GM19240 (cell line): ENCODE results near the gene DCLRE1C.
"Not testable (repeated sequence)": the region's sequence is repeated elsewhere in the genome, so short reads cannot be mapped to it uniquely, and the experiment has no call there.

Experiments
- DNase-seq: peaks from one replicate; pipeline ENCODE4 v3.0.0; 2011; ENCODE audit warnings: low spot score; ENCODE audit not compliant: insufficient read length

Gene DCLRE1C

GRCh38 chr10:14954001-14954770, at the start of gene DCLRE1C:
DCLRE1C (minus strand) TSS chr10:14954096; CDS start chr10:14954010, 86 bp downstream.
- DNase-seq, result peak; percentile 68

- DNase-seq, result no peak
These were observed 42.2 kb upstream of the DCLRE1C start for GRCh38 chr10:14995964-14996565.

DNA sequence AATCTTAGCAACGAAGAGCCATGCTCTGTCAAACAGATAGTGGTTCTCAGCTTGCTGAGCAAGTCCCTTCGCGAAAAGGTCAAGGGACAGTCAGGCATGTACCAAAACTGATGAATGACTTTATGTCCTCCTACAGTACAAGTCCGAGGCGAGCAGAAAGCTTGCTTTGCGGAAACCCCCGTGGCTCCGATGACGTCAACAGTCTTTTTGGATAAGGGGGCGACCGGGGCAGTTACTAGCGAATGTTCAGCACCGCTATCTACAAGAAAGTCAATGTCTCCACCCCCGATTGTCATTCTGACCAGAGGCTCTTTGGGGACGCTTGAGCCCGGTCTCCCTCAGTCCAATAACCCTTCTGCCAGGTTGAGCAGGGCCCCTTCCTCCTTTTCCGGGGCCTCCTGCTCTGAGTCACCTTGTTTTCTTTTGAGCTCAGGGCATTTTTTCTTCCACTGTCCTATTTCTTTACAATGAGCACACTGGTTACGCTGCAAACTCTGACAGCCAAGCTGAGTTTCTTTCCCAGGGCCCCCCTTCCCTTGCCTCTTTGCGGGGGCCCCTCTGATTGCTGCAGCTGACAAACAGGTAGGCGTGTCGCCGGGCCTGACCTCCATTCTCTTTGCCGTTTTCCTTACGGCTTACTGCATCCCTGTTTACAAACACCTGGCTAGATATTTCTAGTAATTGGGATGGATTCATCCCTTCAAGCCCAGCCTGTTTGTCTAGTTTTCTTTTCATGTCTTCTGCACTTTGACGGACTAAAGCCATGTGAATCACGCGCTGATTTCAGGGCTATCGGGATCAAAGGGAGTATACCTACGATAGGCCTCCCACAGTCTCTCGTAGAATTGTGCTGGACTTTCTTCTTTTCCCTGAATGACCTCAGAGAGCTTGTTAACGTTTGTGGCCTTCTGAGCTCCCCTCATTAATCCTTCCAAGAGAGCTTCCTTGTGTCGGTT, 39.9 kb upstream of the DCLRE1C start:
- DNase-seq, result not testable (repeated sequence)

- DNase-seq, result not testable (repeated sequence)
These were observed 38.4 kb upstream of the DCLRE1C start for GRCh38 chr10:14992336-14992735.

- not testable (repeated sequence) for DNase-seq
These were observed 37.3 kb upstream of the DCLRE1C start for GRCh38 chr10:14991035-14991749.

DNA sequence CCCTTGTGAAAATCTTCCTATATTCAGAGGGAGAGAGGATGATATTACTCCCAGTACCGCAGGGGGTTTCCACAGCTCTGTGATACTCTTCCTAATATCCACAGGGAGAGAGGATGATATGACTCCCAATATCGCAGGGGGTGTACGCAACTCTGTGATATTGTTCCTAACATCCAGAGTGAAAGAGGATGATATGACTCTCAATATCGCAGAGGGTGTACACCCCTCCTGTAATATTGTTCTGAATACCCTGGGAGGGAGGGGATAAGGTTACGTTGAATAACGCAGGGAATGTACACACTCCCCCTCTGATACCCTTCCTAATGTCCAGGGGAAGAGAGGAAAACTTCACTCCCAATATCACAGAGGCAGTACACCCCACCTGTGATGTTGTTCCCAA, 35.7 kb upstream of the DCLRE1C start:
- DNase-seq, result not testable (repeated sequence)

GRCh38 chr10:14982744-14983143, 28.8 kb upstream of the DCLRE1C start:
- no peak for DNase-seq

- DNase-seq, result no peak
These were observed 21.9 kb upstream of the DCLRE1C start for GRCh38 chr10:14975672-14976273.

DNA sequence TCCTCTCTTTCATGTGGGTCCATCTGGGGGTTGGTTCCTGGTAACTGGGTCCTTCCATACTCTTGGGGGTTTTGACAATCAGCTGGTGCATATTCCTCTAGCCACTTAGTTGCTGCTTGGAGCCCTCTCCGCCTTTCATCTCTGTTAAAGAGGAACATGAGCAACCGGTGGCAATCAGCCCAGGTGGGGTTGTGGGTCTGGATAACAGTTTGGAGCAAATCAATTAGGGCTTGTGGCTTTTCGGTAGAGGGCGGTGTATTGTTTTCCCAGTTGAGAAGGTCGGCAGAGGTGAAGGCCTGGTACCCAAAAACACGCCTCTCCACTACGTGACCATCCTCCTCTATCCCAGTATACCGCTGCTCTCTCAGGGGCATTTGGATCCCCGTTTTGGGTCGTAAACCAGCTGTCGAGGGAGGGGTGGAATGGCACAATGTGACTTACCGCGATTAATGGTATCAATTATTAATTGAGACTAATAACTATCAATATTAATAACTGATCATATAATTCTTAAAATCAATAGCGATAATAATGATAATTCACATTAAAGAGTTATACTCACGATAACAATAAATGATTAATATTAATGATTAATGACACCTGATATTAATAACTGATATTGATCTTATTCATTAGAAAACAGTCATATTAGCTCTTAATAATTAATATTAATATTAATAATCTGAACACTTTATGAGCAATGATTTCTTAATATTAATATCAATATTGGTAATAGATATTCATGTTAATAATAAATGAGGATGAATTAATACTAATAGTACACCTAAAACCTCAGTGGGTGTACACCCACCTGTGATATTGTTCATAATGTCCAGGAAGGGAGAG, 20.5 kb upstream of the DCLRE1C start:
- DNase-seq, result not testable (repeated sequence)

- DNase-seq, result no peak
These were observed 18.1 kb upstream of the DCLRE1C start for GRCh38 chr10:14971867-14972448.

DNA sequence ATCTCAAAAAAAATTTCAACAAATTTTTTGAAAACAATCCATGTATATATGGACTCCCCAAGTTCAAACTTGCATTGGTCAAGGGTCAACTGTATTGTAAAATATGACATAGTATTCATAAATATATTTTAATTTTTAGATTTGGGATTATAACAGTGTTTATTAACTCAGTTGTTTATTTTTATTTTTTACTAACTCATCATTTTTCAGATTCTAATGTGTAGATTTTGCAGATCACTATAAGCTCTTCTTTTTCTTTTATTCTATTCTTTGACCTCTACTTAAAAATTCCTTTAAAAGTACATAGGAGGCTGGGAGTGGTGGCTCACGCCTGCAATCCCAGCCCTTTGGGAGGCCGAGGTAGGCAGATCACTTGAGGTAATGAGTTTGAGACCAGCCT, 14.0 kb upstream of the DCLRE1C start:
- DNase-seq, result no peak

DNA sequence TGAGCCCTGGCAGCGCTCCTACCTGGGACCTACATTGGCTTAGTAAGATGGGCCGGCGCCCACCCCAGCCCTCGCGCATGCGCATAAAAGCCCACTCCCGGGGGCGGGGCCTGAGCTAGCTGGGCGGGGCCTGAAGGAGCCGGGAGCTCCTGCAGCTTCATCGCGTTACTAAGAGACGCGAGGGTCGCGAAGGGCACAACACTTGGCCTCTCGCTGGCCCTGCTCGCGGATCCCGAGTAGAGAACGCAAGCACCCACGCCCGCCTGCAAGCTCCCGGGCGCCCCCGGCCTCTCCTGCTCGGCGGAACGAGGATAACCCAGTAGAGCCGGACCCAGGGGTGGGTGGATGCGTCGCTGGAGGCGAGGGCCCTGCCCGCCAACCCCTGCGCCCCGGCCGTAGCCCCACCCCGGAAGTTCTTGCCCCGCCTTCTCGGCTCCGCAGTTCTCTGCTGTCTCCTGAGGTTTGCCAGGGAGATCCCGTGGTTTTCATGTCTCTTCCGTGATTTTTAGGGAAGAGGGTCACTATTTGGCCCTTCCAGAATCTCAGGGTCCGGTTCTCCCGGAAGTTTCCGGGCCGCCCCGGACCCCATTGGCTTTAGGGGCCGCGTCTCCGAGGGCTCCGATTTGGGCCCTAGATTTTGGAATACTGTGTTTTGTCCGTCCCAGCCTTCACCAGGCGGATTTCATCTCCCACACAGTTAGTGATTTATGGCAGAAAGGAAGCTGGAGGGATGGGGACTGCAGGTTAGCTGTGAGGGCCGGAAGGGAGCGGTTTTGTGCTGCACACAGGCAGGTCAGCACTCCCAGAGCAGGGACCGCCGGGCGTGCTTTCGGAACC, 5.5 kb upstream of the DCLRE1C start, which contains the start of gene MEIG1:
Gene MEIG1, plus strand, starts transcription at position 168 of the 837 bp plus-strand sequence. CDS start 7,081 bp downstream, outside the sequence.
- DNase-seq, result peak; percentile 54

- no peak for DNase-seq
These were observed 5.0 kb upstream of the DCLRE1C start for GRCh38 chr10:14958872-14959220.

DNA sequence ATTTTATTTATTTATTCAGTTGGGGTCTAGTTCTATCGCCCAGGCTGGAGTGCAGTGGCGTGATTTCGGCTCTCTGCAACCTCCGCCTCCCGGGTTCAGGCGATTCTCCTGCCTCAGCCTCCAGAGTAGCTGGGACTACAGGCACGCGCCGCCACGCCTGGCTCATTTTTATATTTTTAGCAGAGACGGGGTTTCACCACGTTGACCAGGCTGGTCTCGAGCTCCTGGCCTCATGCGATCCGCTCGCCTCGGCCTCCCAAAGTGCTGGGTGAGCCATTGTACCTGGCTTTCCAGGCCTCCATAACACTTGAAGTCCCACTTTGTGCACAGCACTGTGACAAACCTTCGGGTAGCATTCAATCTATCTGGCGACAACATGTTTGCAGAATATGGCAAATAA, 1.0 kb upstream of the DCLRE1C start:
- DNase-seq, result no peak

DNA sequence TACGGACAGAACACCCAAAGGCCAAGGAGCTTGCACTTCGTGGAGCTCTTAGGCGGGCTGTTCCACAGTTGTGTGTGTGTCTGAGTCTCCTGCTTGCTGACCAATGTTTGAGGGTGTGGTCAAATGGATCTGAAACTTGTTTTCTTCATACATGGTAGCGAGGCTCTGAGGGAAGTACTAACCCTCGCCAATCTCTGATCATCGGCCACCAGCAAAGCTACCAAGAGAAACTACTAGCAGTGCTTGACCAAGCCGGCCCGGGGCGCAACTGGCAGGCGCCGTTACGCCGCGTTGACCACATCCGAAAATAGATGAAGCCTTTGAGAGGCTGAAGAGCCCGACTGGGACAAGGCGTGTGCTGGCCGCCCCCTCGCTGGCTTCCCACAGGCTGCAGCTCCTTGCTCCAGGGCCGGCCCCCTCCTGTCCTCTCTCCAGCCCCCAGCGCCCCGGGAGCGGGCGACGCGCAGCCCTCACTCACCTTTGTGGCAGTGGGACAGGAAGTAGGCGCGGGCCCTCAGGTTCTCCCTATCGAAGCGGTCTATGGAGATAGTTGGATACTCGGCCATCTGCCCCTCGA, 384 bp downstream of the DCLRE1C start:
- DNase-seq, result no peak

DNA sequence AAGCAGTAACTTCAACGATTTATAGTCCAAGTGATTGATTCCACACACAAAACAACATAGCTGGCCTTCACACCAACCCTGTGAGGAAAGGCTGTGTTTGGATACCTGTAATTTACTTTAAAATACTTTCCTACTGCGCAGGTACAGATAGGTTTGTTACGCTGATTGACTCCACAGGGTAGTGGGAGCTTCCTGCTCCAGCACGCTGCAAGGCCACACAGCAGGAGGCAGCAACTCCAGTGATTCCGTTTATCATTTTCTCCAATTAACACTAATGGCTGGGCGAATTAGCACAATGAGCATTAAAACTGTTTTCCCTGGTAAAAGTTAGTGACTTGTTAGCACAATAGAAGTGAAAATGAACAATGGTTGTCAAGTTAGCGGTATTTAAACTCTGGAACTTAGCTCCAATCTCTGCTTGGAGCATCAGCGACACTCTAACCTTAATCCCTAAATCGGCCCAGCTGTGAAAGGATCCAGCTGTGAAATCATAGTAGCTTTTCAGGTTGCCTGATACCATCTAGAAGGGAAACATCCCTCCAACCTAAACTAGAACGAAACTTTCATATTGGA, 959 bp downstream of the DCLRE1C start:
- DNase-seq, result no peak

DNA sequence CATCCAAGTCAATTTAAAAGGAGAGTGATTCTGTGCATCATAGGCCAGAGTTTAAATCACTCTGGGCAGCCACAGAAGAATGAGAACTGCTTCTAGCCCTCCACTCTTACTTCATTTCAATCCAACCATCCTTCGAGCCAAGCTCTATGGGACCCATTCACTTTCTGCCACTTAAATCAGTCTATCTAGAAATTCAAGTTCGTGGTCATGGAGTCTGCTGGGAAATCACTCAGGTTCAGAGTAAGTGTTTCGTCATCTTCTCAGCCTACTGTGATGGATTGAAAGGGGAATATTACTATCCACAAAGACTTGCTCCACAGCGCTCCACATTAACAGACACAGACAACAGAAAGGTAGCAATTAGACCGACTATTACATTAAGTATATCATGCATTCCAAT, 4.6 kb downstream of the DCLRE1C start:
- no peak for DNase-seq

DNA sequence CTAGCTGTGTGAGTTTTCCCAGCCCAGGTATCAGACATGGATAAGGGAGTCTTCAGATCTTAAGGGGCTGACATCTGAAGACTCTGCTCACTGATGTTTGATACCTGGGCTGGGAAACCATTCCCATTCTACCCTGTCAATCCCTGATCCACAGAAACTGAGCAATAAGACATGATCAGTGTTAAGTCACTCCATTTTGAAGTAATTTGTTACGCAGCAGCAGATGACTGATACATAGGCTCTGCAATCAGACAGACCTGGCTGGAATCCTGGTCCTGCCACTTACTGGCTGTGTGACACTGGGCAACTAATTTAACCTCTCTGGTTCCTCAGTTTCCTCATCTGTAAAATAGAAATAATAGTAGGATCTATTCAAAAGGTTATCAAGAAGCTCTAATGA, 6.6 kb downstream of the DCLRE1C start:
- no peak for DNase-seq
